Keratinocyte (primary cell): ENCODE data around the gene OR2S2. TPM values are rescaled to one million over a fixed set of nuclear protein-coding genes. Genes with fewer than 3 reads are reported as not detected.
A peak's percentile ranks its signal among the peaks of the same experiment; 100 is the strongest.

Experiments used
- DNase-seq: peaks from one replicate; pipeline ENCODE4 v3.0.0-alpha.2; 2011; ENCODE audit warnings: low read depth, missing footprints, low spot score
- FAIRE-seq: peaks from 2 replicates; lab custom pipeline; 2011; peaks lifted over from hg19 to GRCh38; lab: Jason Lieb, UNC
- H2AFZ ChIP-seq: 2 replicates; pipeline ENCODE4 v1.6.0; 2012; ENCODE audit warnings: low read length, control low read depth, inconsistent platforms; ENCODE audit not compliant: control insufficient read depth
- H3K27ac ChIP-seq: 2 replicates; pipeline ENCODE4 v1.5.1; 2011; ENCODE audit warnings: low read length; ENCODE audit not compliant: control insufficient read depth, insufficient read depth
- H3K27me3 ChIP-seq: 3 replicates; pipeline ENCODE4 v1.6.0; 2011; ENCODE audit warnings: low read length; ENCODE audit not compliant: control insufficient read depth, insufficient read depth; ENCODE audit errors: extremely low read depth
- H3K36me3 ChIP-seq, 2 experiments: 2 replicates in 1 of 2; 3 replicates in 1 of 2; pipeline ENCODE4 v1.5.1; 2011; ENCODE audit warnings: low read length in 2 of 2, mild to moderate bottlenecking in 1 of 2; ENCODE audit not compliant: control insufficient read depth in 2 of 2, insufficient read depth in 2 of 2; ENCODE audit errors: extremely low read depth in 1 of 2
- H3K4me1 ChIP-seq: 3 replicates; pipeline ENCODE4 v1.5.1; 2011; ENCODE audit warnings: low read length; ENCODE audit not compliant: control insufficient read depth, insufficient read depth; ENCODE audit errors: extremely low read depth
- H3K4me2 ChIP-seq: 3 replicates; pipeline ENCODE4 v1.6.0; 2011; ENCODE audit warnings: low read depth, low read length; ENCODE audit not compliant: control insufficient read depth, insufficient read depth; ENCODE audit errors: extremely low read depth
- H3K4me3 ChIP-seq, 3 experiments: fragments of 200-600 bp in 1 of 3; sonication (generic) in 1 of 3; 2 replicates in 2 of 3; 3 replicates in 1 of 3; pipeline ENCODE4 v1.5.1; 2011 to 2016; ENCODE audit warnings: low read length in 3 of 3, mild to moderate bottlenecking in 3 of 3, control low read depth in 2 of 3, inconsistent platforms in 1 of 3, low read depth in 1 of 3, mixed read lengths in 1 of 3, mixed run types in 1 of 3, moderate library complexity in 1 of 3; ENCODE audit not compliant: control insufficient read depth in 2 of 3, insufficient read depth in 2 of 3; ENCODE audit errors: extremely low read depth in 1 of 3
- H3K79me2 ChIP-seq: 2 replicates; pipeline ENCODE4 v1.6.0; 2012; ENCODE audit warnings: low read length; ENCODE audit not compliant: control insufficient read depth, insufficient read depth
- H3K9ac ChIP-seq: 3 replicates; pipeline ENCODE4 v1.6.0; 2011; ENCODE audit warnings: low read length; ENCODE audit not compliant: control insufficient read depth, insufficient read depth; ENCODE audit errors: extremely low read depth
- H3K9me1 ChIP-seq: 3 replicates; pipeline ENCODE4 v1.6.0; 2011; ENCODE audit warnings: low read length; ENCODE audit not compliant: control insufficient read depth, insufficient read depth; ENCODE audit errors: extremely low read depth
- H3K9me3 ChIP-seq: 2 replicates; pipeline ENCODE4 v1.5.1; 2012; ENCODE audit warnings: low read depth, low read length; ENCODE audit not compliant: control insufficient read depth
- H4K20me1 ChIP-seq: 3 replicates; pipeline ENCODE4 v1.6.0; 2011; ENCODE audit warnings: low read length; ENCODE audit not compliant: control insufficient read depth, insufficient read depth; ENCODE audit errors: extremely low read depth
- EZH2 ChIP-seq: IDR thresholded peaks from one replicate; pipeline ENCODE4 v1.6.1; 2012; ENCODE audit warnings: inconsistent platforms, mild to moderate bottlenecking, low read length, moderate library complexity
- dilution Hi-C: fragments of 300-500 bp; cut with MboI; formaldehyde crosslinking; loops from one replicate; pipeline ENCODE4 v1.7.0; 2020; ENCODE audit warnings: low sequenced_read_pairs; ENCODE audit not compliant: extremely low pct_ligation_motif_present
- polyA plus RNA-seq, 5 experiments: library from polyadenylated mRNA; depleted of rRNA in 3 of 5; stranded (reverse) in 3 of 5; stranded (forward) in 1 of 5; unstranded in 1 of 5; fragments of >200 nt; gene quantifications; 1 replicate in 1 of 5; 2 replicates in 3 of 5; 3 replicates in 1 of 5; pipeline versions ENCODE4 v1.2.1 to v1.2.3, GENCODE V29; 2011 to 2012; ENCODE audit warnings: missing spikeins in 2 of 5, low read depth in 1 of 5, low replicate concordance in 1 of 5
- TF ChIP-seq, protein P1 (sequence below), 3 experiments: IDR thresholded peaks in 1 of 3; conservative IDR thresholded peaks in 1 of 3; optimal IDR thresholded peaks in 1 of 3; 2 replicates in 2 of 3; 3 replicates in 1 of 3; pipeline versions ENCODE3 to v1.5.1; 2011; ENCODE audit warnings: low read length in 3 of 3, mild to moderate bottlenecking in 3 of 3, moderate library complexity in 2 of 3, control low read depth in 1 of 3, inconsistent platforms in 1 of 3; ENCODE audit not compliant: insufficient read depth in 2 of 3; ENCODE audit errors: extremely low read depth in 1 of 3

Gene OR2S2
- polyA plus RNA-seq, 1 donor (not counting 4 experiments of a cell fraction or from before 2014, with no cell fraction given), result not detected

DNA sequence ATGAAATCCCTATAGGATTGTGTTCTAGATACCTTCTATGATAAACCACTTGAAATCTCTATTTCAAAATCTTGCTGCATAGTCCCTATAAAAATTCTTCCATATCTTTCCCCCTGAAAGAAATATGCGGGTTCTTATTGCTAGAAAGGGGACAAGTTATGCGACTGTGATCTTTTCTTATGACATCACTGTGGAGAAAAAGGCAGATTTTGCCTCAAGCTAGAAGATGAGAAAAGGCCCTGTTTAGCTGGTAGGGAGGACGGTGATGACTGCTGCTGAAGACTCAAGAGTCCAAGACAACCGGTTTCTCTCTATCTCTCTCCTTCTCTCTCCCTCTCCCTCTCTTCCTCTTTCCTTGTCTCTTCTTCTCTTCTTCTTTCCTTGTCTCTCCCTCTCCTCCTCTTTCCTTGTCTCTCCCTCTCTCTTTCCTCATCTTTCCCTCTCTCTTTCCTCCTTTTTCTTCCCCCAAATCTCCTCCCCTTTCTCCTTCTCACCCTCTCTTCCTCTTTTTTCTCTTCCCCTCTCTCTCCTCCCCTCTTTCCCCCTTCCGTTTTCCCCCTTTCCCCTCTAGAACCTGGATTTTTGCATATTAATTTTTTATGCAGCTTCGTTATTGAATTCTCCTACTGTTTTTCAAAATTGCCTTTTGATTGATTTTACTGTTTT, 5.3 kb downstream of the OR2S2 start:
- Histone ChIP-seq H4K20me1 (no peaks in the 10 kb centered on the region), H3K36me3 (no peaks in the 10 kb centered on the region), H3K27ac (no peak overlapping the region), H3K4me2 (no peak overlapping the region), H3K27me3 (peaks cover 13% of the 10 kb centered on the region), H3K9me3 (no peaks in the 10 kb centered on the region), H2AFZ (peak overlapping the region; percentile 49), H3K9ac (no peak overlapping the region), H3K79me2 (no peaks in the 10 kb centered on the region), H3K9me1 (no peaks in the 10 kb centered on the region), H3K4me1 (peaks cover 4% of the 10 kb centered on the region), H3K4me3 (no peak overlapping the region)
- DNase-seq, result no peak
- dilution Hi-C loops, result no loop called here
- TF ChIP-seq EZH2, result no peak
- TF ChIP-seq, protein P1, sequence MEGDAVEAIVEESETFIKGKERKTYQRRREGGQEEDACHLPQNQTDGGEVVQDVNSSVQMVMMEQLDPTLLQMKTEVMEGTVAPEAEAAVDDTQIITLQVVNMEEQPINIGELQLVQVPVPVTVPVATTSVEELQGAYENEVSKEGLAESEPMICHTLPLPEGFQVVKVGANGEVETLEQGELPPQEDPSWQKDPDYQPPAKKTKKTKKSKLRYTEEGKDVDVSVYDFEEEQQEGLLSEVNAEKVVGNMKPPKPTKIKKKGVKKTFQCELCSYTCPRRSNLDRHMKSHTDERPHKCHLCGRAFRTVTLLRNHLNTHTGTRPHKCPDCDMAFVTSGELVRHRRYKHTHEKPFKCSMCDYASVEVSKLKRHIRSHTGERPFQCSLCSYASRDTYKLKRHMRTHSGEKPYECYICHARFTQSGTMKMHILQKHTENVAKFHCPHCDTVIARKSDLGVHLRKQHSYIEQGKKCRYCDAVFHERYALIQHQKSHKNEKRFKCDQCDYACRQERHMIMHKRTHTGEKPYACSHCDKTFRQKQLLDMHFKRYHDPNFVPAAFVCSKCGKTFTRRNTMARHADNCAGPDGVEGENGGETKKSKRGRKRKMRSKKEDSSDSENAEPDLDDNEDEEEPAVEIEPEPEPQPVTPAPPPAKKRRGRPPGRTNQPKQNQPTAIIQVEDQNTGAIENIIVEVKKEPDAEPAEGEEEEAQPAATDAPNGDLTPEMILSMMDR (optimal IDR thresholded peaks at IDR 0.05 in 1 of 3, IDR thresholded peaks at IDR 0.05 in 1 of 3, conservative IDR thresholded peaks at IDR 0.05 in 1 of 3; ENCODE audit: extremely low read depth in 1 of 3, insufficient read depth in 2 of 3, low read length in 3 of 3), result no peak
- FAIRE-seq, result no peak

- FAIRE-seq (peak; percentile 34), DNase-seq (no peak)
- Histone ChIP-seq H3K4me1 (peaks cover 4% of the 10 kb centered on the region), H3K27me3 (peaks cover 4% of the 10 kb centered on the region), H3K4me3 (no peak overlapping the region), H3K36me3 (no peaks in the 10 kb centered on the region), H2AFZ (peak overlapping the region; percentile 37), H4K20me1 (no peaks in the 10 kb centered on the region), H3K79me2 (no peaks in the 10 kb centered on the region), H3K4me2 (no peak overlapping the region), H3K9me3 (no peaks in the 10 kb centered on the region), H3K9me1 (no peaks in the 10 kb centered on the region), H3K27ac (no peak overlapping the region), H3K9ac (no peak overlapping the region)
- TF ChIP-seq EZH2, result no peak
- TF ChIP-seq, protein P1 (optimal IDR thresholded peaks at IDR 0.05 in 1 of 3, IDR thresholded peaks at IDR 0.05 in 1 of 3, conservative IDR thresholded peaks at IDR 0.05 in 1 of 3; ENCODE audit: extremely low read depth in 1 of 3, insufficient read depth in 2 of 3, low read length in 3 of 3), result no peak
- dilution Hi-C loops, result no loop called here
Observed at GRCh38 chr9:35951736-35952135, 6.2 kb downstream of the OR2S2 start.
